ENCODE results near the gene HSFX3.
"Not testable (repeated sequence)": the region's sequence is repeated elsewhere in the genome, so short reads cannot be mapped to it uniquely, and the experiment has no call there.

HSFX3 gene

DNA sequence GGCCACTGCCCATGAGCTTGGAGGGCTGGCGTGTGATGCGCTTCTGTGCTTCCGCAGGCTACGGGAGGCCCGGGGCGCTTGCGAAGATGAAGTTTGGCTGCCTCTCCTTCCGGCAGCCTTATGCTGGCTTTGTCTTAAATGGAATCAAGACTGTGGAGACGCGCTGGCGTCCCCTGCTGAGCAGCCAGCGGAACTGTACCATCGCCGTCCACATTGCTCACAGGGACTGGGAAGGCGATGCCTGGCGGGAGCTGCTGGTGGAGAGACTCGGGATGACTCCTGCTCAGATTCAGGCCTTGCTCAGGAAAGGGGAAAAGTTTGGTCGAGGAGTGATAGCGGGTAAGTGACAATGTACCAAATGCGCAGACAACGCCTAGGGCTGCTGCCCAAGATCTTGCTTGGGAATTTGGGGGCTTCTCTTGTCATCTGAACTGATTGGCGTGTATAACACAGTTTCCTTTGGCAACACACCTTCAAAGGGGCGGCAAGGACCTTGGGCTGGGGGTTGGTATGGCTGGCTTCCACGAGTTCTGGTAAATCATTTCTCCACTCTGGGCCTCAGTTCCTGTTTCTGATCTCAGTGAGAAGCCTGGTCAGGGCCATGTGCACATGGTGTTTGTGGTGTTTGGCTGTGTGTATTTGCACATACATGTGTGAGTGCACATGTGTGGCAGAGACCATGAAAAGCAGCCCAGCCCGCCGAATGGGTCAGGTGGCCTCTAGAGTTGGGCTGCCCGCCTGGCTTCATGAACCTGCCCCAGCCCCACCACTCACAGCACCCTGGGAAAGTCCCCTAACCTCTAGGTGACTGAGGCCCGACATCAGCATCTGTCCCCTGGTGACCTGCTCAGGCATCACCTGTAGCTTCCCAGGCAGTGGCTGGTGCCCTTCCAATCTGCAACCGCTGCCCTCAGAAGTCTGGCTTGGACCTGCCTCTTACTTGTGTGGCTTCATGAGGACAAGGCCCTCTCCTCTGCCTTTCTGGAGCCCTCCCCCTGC, 3.9 kb downstream of the HSFX3 start:
- peak; percentile 92 for DNase-seq (ENCODE audit: low read depth, low spot score)

DNA sequence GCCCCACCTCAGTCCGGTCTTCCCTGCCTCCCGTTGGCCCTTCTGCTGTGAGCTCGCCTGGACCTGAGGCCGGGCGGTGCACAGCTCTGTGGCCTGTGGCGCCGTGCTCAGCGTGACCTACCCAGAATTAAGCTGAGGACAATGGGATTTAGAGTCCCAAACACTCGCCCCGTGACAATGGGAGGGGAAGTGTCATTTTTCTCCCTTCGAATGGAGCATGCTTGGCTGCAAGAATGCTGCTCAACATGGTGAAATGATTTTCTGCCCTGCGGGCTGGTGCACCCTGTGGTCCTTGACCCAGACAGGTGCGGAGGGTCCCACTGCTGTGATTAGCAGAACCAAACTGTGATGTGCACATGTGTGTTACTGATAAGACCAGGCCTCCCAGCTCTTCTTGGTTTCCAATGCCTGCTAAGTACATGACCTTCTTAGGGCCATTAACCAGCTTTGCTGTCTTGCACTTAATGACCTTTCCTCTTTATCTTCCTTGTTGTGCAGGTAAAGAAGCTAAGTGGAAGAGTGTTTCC, 8.1 kb downstream of the HSFX3 start:
- no peak for DNase-seq (ENCODE audit: low read depth, low spot score)

DNA sequence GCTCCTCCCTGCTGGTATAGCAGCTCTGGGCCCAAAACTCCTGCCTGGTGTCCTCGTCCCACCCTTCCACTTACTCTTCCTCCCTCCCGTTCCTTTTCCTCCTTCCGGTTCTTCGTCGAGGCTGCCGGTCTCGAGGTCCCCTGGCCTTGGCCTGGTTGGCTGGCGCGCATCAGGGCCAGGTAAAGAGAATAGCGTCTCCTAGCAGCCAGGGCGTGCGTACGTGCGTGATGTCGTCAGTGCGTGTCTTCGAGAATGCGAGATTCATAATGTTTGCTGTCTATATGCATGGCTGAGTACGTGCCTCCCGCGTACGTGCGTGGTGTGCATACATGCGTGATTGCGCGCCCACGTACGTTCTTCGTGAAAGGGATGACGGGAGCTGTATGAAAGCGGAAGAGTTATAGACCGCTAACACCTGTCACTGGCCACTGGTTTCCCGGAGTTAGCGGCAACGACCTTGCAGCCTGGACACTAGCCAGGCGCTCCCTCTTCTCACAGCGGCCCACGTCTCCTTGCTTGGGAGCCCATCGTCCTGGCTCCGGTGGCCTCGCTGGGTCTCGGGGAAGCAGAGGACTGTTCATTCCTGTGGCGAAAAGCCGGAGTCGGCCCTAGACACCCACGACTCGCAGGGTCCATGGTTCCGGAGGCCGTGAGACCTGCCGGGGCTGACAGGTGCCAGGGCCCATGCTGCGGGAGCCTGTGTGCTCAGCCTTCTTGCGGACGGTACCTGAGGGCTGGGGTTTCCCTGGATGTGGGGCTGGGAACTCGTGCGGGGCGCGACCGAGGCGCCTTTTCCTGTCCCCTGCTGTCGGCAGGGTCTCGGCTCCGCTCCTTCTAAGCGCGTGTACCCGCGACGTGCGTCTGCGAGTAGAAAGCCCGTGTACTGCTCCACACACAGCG, 8.9 kb downstream of the HSFX3 start, which contains the start of gene EOLA1:
EOLA1 (plus strand) TSS at position 392 of the 900 bp plus-strand sequence. CDS start 4,619 bp downstream, outside the sequence.
- peak; percentile 94 for DNase-seq (ENCODE audit: low read depth, low spot score)

DNA sequence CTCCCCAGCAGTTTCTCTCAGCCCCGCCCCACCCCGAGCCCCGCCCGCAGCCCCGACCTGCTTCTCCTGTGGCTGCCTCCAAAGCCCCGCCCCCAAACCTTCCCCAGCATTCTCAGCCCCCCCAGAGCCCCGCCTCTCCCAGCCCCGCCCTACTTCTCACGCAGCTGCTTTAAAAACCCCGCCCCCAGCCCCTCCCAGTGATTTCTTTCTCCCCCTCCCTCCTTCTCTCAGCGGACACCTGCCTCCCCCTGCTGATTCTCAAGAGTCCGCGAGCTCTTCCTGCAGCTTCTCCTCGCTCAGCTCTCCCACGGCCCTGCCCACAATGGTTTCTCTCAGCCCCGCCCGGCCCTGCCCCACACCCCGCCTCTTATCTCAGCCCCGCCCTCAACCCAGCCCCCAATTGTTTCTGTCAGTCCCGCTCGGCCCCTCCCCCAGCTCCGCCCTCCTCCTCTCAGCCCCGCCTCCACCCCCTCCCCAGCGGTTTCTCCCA, 9.5 kb downstream of the HSFX3 start:
- no peak for DNase-seq (ENCODE audit: low read depth, low spot score)

DNA sequence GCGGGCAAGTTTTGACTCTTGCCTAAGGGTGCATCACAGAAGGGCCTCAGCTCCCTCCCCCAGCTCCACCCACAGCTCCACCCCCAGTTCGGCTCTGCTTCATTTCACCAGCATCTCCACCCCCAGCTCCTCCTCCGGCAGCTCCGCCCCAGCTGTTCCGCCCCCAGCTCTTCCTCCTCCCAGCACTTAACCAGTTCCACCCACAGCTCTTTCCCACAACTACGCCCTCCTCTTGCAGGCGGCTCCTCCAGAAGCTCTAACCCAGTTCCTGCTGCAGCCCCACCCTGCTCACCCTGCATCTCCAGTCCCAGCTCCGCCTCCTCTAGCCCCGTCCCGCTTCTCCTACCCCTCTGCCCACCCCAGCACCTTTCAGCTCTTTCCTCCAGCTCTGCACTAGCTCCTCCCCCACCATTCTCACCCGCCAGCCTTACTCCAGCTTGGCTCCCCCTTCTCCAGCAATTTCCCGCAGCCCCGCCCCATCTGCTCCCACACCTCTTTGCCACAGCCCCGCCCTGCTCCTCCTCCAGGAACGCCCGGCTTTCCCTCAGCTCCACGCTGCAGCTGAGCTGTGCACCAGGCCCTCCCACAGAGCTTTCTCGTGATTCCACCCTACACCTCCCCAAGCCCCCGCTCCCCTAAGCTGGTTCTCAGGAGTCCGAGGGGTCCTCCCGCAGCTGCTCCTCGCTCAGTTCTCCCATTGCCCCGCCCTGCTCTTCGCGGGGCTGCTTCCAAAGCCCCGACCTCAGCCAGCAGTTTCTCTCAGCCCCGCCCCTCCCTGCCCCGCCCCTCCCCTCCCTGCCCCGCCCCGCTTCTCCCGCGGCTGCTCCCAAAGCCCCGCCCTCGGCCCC, 10.2 kb downstream of the HSFX3 start:
- DNase-seq (ENCODE audit: low read depth, low spot score), result peak; percentile 99

DNA sequence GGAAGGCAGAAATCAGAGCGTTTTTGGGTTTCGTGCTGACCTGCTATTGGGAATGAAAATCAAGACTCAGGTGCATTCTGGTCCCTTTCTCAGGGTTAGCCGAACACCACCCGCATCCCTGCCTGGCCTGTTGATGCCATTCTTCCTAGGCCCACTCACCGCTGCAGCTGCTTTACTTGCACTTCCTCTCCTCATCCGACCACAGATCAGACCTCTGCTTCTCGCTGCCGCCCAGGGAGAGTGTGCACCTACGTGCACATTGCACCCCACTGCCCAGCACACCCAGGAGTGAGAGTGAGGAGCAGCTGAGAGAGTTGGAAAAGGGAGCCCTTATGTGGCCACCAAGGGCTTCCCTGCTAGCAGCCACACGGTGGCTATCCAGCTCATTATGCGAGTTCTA, 12.2 kb downstream of the HSFX3 start:
- not testable (repeated sequence) for DNase-seq (ENCODE audit: low read depth, low spot score)

DNA sequence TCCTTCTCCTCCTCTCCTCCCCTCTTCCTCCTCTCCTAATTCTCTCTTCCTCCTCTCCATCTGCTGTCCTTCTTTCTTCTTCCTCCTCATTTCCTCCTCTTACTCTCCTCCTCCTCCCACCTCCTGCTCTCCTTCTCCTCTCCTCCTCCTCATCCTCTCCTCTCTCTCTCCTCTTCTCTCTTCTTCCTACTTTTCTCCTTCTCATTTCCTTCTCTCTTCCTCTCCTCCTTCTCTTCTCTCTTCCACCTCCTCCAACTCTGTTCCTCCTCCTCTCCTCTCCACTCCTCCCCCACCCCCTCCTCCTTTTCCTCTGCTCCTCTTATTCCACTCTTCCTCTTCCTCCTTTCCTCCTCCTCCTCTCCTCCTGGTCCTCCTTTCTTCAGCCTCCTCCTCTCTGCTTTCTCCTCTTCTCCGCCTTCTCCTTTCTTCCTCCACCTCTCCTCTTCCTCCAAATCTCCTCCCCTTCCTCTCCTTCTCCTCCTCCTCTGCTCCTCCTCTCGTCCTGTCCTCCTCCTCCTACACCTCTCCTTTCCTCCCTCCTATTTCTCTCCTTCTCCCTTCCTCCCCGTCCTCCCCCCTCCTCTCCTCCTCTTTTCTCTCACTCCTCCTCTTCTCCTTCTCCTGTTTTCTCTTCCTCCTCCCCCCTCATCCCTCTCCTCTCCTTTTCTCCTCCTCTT, 14.7 kb downstream of the HSFX3 start:
- DNase-seq (ENCODE audit: low read depth, low spot score), result not testable (repeated sequence)

DNA sequence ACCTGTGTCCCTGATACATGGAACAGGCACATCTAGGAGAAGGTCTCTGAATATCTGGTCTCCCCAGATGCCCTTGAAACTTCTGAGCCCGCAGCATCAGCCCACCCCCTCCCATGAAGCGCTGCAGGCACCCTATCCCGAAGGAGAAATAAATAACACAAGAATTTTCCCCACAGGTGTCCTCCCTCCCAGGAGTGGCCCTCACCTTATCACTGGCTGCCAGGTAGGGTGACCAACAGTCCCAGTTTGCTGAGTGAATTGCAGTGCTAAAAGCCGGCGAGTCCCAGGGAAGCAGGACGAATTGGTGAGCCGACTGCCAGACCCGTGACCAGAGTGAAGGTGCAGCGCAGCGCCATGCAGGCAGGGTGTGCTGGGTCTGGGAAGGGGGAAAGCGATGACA, 15.7 kb downstream of the HSFX3 start:
- DNase-seq (ENCODE audit: low read depth, low spot score), result not testable (repeated sequence)

DNA sequence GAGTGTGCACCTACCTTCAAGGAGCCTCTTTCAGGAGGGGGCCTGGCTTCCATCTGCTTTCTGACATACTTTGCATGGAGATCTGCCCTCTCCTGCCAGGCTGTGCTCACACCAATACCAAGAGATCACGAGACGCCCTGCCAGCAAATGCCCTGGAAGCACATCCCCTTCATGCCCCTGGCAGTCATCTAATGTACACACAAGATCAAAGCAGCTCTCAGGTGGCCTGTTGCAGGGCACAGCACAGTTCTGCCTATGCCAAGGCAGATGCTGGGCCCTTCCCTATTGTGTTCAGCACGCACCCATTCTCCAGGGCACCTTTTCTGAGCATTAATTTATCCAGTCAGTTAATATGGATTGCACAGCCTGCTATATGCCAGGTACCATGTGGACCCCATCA, 16.9 kb downstream of the HSFX3 start:
- DNase-seq (ENCODE audit: low read depth, low spot score), result not testable (repeated sequence)

DNA sequence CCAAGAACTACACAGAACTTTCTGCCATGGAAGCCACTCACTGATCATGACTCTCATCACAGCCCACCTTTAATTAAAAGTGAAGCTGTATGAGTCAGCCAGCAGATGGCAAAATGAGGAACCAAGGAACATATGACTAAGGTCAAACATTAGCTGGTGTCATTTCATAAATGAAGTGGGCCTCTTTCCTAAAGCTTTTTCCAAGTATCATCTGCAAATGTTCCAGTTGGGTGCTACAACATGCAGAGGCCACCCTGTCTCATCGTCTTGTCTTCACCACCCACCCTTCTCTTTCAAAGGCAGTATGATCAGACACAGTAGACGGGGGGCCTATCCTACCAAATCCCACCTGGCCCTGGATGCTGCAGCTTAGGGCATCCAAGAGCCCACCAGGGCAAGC, 18.1 kb downstream of the HSFX3 start:
- no peak for DNase-seq (ENCODE audit: low read depth, low spot score)

DNA sequence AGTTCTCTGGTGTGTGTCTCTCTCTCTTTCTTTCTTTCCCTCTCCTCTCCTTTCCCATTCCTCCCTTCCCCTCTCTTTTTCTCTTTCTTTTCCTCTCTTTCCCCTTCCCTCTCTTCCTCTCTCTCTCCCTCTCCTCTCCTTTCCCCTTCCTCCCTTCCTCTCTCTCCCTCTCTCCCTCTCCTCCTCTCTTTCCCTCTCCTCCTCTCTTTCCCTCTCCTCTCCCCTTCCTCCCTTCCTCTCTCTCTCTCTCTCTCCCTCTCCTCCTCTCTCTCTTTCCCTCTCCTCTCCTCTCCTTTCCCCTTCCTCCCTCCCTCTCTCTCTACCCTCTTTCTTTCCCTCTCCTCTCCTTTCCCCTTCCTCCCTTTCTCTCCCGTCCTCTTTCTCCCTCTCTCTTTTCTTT, 21.3 kb downstream of the HSFX3 start:
- no peak for DNase-seq (ENCODE audit: low read depth, low spot score)

DNA sequence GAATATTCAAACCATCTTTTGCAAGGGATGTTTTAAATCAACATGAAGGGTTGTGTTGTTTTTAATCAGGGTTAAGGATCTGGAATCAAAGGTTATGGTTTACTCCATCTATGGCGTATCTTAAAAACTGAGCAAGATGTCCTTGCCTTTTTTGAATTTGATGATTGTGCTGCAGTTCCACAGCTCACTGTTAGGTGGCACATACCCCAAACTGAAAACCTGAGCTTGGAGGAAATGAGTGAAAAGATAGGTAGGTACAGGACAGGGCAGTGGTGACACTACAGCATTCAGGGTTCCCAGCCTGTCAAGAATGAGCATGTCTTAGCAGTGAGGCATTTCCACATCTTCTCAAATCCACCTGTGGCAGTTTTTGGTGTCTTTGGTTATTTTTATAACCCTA, 22.0 kb downstream of the HSFX3 start:
- peak; percentile 53 for DNase-seq (ENCODE audit: low read depth, low spot score)

DNA sequence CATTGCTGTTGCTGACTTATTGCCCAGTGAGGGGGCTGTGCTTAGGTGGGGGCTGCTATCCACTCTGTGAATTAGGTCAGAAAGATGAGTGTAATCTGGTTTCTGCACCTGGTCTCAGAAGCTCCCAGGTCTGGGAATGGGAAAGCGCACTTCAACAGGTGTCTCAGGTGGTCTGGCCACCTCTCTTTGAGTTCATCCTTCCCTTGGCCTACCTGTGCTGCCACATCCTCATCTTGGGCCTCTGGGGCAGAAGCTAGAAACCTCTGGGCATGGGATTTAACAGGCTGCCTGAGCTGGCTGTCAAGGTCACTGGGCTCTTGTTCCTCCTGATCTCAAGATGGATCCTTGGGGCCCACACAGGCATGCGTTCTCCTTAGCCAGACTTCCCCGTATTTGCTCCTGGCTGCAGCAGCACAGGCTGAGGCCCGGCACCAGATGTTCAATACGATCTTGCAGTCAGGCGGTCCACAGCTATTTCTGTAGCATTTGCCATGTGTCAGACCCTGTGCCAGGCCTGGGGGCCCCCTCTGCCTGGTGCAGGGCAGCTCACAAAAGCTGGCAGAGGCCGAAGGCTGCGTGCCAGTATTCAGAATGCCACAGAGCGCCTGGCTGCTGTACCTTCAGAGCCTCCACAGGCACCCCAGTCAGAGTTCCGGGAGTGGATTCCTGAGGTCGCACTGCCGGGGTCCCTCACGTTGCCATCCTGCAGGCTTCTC, 23.2 kb downstream of the HSFX3 start:
- DNase-seq (ENCODE audit: low read depth, low spot score), result not testable (repeated sequence)

DNA sequence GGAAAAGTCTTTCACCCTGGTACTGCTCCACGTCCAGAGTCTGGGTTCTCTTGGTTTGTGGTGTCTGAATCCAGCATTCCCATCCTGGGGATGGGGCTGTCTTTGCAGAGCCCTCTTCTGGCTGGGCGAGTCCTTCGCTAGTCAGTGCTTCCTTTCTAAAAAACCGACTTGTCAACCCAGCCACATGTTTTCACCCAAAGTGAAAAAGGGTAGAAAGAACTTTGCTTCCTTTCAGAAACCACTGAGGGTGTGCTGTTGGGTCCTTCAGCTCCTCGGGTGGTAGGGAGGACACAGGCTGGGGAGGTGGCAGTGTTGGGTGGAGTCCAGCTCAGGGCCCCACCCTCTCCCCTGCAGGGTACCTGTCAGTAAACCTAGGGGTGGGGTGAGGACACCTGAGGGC, 23.8 kb downstream of the HSFX3 start:
- peak; percentile 12 for DNase-seq (ENCODE audit: low read depth, low spot score)

DNA sequence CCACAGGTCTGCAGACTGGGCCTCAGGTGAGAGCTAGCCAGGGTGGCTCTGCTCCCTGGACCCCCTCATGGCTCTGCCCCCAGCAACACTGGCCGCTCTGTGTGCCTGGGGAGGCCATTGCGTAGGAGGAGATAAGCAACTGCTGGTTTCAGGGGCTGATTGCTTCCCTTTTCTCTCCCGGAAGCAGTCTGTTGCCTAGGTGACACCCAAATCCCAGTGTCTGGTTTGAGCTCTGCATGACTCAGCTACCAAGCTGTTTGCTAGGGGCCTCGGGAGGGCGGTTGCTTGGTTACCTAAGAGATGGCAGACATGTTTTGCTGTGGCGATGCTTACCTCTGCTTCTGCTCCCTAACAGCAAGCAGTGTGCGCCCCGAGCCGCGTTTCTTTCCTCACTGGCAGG, 24.3 kb downstream of the HSFX3 start:
- peak; percentile 82 for DNase-seq (ENCODE audit: low read depth, low spot score)

DNA sequence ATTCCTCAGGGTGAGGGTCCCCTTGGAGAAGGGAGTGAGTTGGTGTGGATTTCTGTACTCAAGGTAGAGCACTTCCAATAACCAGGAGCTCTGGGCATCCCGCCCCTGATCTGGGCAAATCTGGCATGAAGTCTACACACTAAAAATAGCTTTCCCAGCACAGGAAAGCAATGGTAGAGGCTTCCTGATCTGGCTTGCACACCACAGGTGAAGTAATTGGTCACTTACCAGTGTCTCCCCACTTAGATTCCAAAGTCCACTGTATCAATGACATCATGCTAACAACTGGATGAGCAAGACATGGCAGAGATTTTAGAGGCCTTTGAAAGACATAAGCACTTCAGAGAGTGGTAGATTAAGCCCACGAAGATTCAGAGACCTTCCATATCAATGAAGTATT, 26.8 kb downstream of the HSFX3 start:
- no peak for DNase-seq (ENCODE audit: low read depth, low spot score)

DNA sequence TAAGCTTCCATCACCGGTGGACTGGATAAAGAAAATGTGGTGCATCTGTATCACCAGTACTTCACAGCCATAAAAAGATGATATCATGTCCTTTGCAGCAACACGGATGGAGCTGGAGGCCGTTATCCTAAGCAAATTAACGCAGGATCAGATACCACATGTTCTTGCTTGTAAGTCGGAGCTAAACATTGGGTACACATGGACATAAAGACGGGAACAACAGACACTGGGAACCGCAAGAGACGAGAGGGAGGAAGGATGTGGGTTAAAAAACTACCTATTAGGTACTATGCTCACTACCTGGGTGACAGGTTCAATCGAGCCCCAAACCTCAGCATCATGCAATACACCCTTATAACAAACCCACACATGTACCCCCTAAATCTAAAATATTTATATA, 28.3 kb downstream of the HSFX3 start:
- no peak for DNase-seq (ENCODE audit: low read depth, low spot score)

DNA sequence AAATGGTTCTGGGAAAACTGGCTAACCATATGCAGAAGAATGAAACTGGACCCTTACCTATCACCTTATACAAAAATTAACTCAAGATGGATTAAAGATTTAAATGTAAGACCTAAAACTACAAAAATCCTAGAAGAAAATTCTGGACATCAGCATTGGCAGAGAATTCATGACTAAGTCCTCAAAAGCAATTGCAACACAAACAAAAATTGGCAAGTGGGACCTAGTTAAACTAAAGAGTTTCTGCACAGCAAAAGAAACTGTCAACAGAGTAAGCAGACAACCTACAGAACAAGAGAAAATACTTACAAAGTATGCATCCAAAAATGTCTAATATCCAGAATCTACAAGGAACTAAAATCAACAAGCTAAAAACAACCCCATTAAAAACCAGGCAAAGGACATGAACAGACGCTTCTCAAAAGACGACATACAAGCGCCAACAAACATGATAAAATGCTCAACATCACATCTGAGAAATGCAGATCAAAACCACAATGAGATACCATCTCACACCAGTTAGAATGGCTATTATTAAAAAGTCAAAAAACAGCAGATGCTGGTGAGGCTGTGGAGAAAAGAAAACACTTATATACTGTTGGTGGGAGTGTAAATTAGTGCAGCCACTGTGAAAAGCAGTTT, 29.0 kb downstream of the HSFX3 start:
- DNase-seq (ENCODE audit: low read depth, low spot score), result not testable (repeated sequence)

DNA sequence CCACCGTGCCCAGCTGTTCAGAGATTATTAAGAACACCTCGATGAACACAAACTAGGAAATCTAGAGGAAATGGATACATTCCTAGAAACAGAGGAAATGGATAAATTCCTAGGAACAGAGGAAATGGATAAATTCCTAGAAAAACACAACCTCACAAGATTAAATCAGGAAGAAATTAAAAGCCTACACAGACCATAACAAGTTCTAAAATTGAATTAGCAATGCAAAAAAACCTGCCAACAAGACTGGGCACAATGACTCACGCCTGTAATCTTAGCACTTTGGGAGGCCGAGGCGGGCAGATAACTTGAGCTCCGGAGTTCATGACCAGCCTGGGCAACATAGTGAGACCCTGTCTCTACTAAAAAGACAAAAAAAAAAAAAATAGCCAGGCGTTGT, 31.5 kb downstream of the HSFX3 start:
- no peak for DNase-seq (ENCODE audit: low read depth, low spot score)
